Myocyte (in vitro differentiated cells): ENCODE data around the gene FAM181B. TPM values are rescaled to one million over a fixed set of nuclear protein-coding genes. Genes with fewer than 3 reads are reported as not detected.

Experiments
- DNase-seq: peaks from one replicate; pipeline ENCODE4 v3.0.0-alpha.2; 2012; ENCODE audit warnings: low read depth
- total RNA-seq: library from RNA; depleted of rRNA; stranded (reverse); fragments of >200 nt; gene quantifications from 2 replicates; pipeline ENCODE4 v1.2.3, GENCODE V29; 2014

The FAM181B gene
- total RNA-seq, 1 donor from 2014 or later = not detected

DNA sequence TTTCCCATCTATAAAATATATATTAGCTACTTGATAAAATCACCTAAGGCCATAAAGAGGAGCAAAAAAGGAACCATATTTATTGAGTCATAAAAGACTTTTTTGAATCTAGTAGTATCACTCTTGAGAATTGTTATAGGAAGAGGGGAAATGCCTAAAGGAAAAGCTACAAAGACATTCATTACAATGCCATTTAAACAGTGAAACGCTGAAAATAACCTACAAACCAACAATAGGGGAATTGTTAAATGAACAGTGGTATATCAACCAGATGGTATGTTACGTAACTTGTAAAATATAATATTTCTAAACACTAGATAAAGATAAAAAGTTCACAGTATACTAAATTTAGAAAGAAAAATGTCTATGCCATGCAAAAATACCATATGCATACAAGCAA, 47.5 kb downstream of the FAM181B start:
- no peak for DNase-seq

GRCh38 chr11:82683029-82683428, 50.6 kb downstream of the FAM181B start:
- DNase-seq = no peak

DNA sequence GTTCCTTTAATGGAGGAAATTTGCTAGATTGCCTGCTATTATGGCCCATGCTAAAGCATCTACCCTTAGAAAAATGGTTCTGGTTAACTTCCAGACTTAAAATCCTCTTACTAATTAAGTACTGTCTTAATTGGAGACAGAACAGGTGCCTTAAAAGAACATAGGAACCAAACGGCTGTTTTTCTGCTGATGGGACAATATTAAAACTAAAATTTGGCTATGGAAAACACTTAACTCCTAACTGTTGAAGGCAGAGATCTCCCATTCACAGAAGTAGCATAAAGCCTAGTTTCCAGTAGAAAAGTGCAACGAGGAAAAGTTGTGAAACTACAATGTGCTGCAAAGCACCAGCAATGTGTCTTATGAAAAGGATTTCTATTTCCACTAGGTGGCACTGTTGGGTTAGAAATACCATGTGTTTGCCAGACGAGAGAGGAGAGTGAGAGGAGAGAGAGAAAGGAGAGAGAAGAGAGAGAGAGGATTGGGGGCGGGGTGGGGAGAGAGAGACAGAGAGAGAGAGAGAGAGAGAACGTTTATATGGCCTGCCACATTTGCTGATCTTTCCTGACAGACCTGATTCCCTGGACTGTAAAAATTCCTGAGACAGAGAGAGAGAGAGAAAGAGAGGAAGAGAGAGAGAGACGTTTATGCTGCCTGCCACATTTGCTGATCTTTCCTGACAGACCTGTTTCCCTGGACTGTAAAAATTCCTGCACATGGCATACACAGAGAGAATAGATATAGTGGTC, 51.5 kb downstream of the FAM181B start:
- DNase-seq = peak; percentile 79

DNA sequence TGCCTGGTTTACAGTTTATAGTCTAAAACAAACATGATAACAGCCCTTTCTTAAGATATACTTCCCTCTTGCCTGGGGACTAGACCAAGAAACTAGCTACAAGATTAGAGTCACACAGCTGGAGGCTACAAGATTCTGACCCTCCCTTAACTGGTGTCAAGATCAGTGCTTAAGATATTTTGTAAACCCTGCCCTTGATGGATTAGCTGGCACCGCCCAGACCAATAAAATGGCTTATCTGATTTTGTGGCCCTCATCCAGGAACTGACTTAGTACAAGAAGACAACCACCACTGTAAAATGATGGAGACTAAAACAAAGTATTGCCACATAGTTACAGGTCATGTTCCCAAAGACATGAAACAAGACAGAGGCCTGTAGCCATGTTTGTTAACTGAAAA, 53.4 kb downstream of the FAM181B start:
- DNase-seq = no peak

Other genes starting within 250 kb of the FAM181B start
- gene PRCP, start 166.6 kb upstream of the FAM181B start, total RNA-seq = 29.6 and 30.3 TPM in 2 replicates
- gene DDIAS, start 167.9 kb upstream of the FAM181B start, total RNA-seq = 0.94 and 1.2 TPM in 2 replicates